Progenitor cell of endocrine pancreas (in vitro differentiated cells): ENCODE measurements around the gene DBX1. TPM values are rescaled to one million over a fixed set of nuclear protein-coding genes. Genes with fewer than 3 reads are reported as not detected.
A peak's percentile ranks its signal among the peaks of the same experiment; 100 is the strongest.

ENCODE experiments used
- DNase-seq: peaks from one replicate; pipeline ENCODE4 v3.0.0; 2021; ENCODE audit warnings: low spot score; ENCODE audit not compliant: unreplicated experiment
- H3K27ac Mint-ChIP-seq: 2 replicates; pipeline ENCODE4 v1.8.0; 2021; ENCODE audit warnings: mild to moderate bottlenecking, moderate library complexity, mixed read lengths
- H3K27me3 Mint-ChIP-seq: 2 replicates; pipeline ENCODE4 v1.8.0; 2021; ENCODE audit warnings: mixed read lengths
- H3K36me3 Mint-ChIP-seq: 2 replicates; pipeline ENCODE4 v1.8.0; 2022; ENCODE audit warnings: mixed read lengths; ENCODE audit not compliant: insufficient read depth
- H3K4me1 Mint-ChIP-seq: 2 replicates; pipeline ENCODE4 v1.8.0; 2021; ENCODE audit warnings: low read depth, mixed read lengths
- H3K4me3 Mint-ChIP-seq: 2 replicates; pipeline ENCODE4 v1.8.0; 2021; ENCODE audit warnings: low read depth, mild to moderate bottlenecking, moderate library complexity, mixed read lengths
- H3K9me3 Mint-ChIP-seq: 2 replicates; pipeline ENCODE4 v1.8.0; 2021; ENCODE audit warnings: low read depth, mixed read lengths
- CTCF ChIP-seq: fragments of 200-600 bp; sonication (generic); IDR thresholded peaks from one replicate; pipeline ENCODE4 v1.5.0; 2021; ENCODE audit warnings: antibody characterized with exemption, mild to moderate bottlenecking; ENCODE audit not compliant: unreplicated experiment
- total RNA-seq: library from RNA; stranded (reverse); gene quantifications from 2 replicates; pipeline ENCODE4 v1.2.1, GENCODE V29; 2021

Gene DBX1
- total RNA-seq, 1 donor from 2014 or later: not detected

- TF ChIP-seq CTCF: no peak
- peak overlapping the region; percentile 19 for H3K27ac Mint-ChIP-seq
- no peak for DNase-seq
- H3K27me3 Mint-ChIP-seq: no peaks in the 10 kb centered on the region
- H3K36me3 Mint-ChIP-seq: peaks cover 43% of the 10 kb centered on the region
- no peak overlapping the region for H3K4me3 Mint-ChIP-seq
- no peaks in the 10 kb centered on the region for H3K4me1 Mint-ChIP-seq
- no peaks in the 10 kb centered on the region for H3K9me3 Mint-ChIP-seq
Observed at GRCh38 chr11:20118209-20118608, 42.1 kb downstream of the DBX1 start.

- Mint-ChIP-seq H3K4me1 (no peaks in the 10 kb centered on the region), H3K27me3 (no peaks in the 10 kb centered on the region), H3K27ac (no peak overlapping the region), H3K9me3 (no peaks in the 10 kb centered on the region), H3K36me3 (peaks cover 43% of the 10 kb centered on the region), H3K4me3 (no peak overlapping the region)
- no peak for DNase-seq
- TF ChIP-seq CTCF: no peak
Observed at GRCh38 chr11:20117291-20117690, 43.0 kb downstream of the DBX1 start.

GRCh38 chr11:20116825-20117224, 43.5 kb downstream of the DBX1 start:
- H3K27me3 Mint-ChIP-seq: no peaks in the 10 kb centered on the region
- H3K4me3 Mint-ChIP-seq: no peak overlapping the region

GRCh38 chr11:20114588-20114987, 45.7 kb downstream of the DBX1 start:
- DNase-seq: no peak
- Mint-ChIP-seq H3K27ac (no peak overlapping the region), H3K4me3 (no peak overlapping the region), H3K9me3 (no peaks in the 10 kb centered on the region), H3K4me1 (no peaks in the 10 kb centered on the region), H3K27me3 (no peaks in the 10 kb centered on the region), H3K36me3 (peaks cover 32% of the 10 kb centered on the region)
- TF ChIP-seq CTCF: no peak

More at GRCh38 chr11:20116825-20117224, 43.5 kb downstream of the DBX1 start:
- H3K27ac Mint-ChIP-seq: peak overlapping the region; percentile 13
- peaks cover 45% of the 10 kb centered on the region for H3K36me3 Mint-ChIP-seq
- TF ChIP-seq CTCF: no peak
- H3K9me3 Mint-ChIP-seq: no peaks in the 10 kb centered on the region
- no peak for DNase-seq
- H3K4me1 Mint-ChIP-seq: no peaks in the 10 kb centered on the region

- Mint-ChIP-seq H3K9me3 (no peaks in the 10 kb centered on the region), H3K27ac (no peak overlapping the region), H3K4me3 (no peak overlapping the region), H3K4me1 (no peaks in the 10 kb centered on the region), H3K36me3 (peaks cover 18% of the 10 kb centered on the region), H3K27me3 (no peaks in the 10 kb centered on the region)
- DNase-seq: no peak
- TF ChIP-seq CTCF: no peak
Observed at GRCh38 chr11:20113149-20113438, 47.2 kb downstream of the DBX1 start.
